Measurements from ENCODE around the gene NR1H2.

DNA sequence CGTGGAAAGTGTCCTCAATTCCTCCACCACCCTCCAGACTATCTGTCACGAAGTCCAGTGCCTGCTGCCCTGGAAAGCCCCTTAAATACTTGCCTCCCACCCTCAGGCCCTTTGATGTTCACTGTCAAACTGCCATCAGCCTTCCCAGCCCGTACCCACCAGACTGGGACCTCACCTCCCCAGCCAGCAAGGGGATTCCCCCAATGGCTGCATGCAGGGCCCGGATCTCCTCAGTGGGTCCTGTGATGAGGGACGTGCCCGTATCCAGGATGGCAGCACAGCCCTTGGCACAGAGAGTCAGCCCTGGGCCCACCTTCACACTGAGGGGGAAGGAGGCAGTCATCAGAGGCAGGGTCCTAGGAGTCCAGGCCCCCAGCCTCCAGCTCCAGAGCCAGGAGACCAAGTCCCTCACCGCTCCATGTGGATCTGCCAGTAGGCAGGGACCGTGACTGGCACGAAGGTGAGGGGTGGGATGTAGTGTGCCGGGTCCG is 16.9 kb upstream of the NR1H2 start:
- no peak for TF ChIP-seq POLR2A (IDR thresholded peaks at IDR 0.05; ENCODE audit: low read depth, low read length)
- no peak for TF ChIP-seq POLR2AphosphoS5 (IDR thresholded peaks at IDR 0.05; ENCODE audit: low read depth, low read length)

All from GM12891 (cell line).